ENCODE data around the gene C11orf21. TPM values are rescaled to one million over a fixed set of nuclear protein-coding genes. Genes with fewer than 3 reads are reported as not detected.

Gene C11orf21
- total RNA-seq, 2 experiments from 2014 or later, result 3.5 to 4.2 TPM

DNA sequence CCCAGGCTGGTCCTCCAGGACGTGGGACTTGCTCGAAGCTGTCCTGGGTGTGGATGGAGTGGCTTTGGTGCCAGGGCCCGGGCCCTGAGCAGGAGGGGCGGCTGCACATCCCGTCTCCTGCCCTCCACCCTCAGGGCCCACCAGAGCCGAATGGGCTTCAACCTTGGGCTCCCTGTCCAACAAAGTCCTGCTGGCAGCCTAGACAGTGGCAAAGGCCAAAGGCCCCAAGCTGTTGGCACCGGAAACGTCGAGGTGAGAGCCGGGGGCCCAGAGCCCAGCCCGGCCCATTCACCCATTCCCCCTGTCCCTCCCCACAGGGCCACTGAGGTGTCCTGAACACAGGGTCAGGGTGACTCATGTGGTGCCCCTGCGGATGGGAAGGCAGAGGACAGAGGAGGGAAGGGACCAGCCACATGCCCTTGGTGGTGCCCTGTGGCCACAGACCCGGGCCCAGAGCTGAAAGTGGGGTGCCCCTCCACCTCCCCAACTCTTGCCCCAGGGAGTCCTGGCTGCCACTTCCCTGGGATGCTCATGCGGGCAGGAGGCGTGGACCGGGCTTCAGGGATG lies 9.2 kb upstream of the C11orf21 start:
- ChIA-PET POLR2A (no interaction called here), CTCF (interaction anchor here (1.1 to 3.2 kb wide), 3 partner anchors 9 to 133 kb away, joined by 3 to 17 read pairs (median 6); partner anchors contain the start of genes C11orf21 and TSPAN32)

DNA sequence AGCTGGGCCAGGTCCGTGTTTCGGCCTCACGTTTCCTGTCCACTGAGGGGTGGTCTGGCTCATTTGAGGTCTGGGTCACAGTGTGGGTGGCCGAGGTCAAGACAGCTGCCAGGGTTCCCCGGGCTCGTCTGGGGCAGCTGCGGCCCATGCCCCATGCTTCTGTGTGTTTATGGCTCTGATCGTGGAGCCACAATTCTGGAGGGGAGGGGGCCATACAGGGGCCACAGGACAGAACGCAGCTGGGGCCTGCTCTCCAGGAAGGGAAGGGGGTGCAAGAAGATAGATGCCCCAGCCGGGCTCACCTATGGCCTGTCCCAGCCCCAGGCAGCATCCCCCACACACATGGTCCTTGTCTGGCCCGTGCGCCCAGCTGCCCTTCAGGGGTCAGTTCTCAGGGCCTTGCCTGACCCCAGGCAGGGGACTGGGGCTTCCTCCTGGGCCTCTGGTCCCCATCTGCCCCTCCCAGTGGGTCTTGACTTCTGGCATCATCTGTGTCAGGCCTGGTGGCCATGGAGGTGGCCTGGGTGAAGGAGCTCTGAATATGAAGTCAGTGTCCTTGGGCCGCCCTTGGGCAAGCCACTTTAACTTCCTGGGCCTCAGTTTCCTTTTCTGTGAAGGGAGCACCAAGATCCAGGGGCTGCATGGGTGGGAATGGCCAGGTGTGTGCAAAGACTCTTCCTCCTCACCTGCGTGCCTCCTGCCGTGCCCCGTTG lies 8.5 kb upstream of the C11orf21 start:
- ChIA-PET CTCF (interaction anchor here (1.1 to 3.2 kb wide), 4 partner anchors 8 to 132 kb away, joined by 3 to 17 read pairs (median 4); partner anchors contain the start of genes C11orf21 and TSPAN32), POLR2A (interaction anchor here (1.4 kb wide), 1 partner anchor 67 kb away, joined by 4 read pairs; the partner anchor contains the start of gene CD81)

DNA sequence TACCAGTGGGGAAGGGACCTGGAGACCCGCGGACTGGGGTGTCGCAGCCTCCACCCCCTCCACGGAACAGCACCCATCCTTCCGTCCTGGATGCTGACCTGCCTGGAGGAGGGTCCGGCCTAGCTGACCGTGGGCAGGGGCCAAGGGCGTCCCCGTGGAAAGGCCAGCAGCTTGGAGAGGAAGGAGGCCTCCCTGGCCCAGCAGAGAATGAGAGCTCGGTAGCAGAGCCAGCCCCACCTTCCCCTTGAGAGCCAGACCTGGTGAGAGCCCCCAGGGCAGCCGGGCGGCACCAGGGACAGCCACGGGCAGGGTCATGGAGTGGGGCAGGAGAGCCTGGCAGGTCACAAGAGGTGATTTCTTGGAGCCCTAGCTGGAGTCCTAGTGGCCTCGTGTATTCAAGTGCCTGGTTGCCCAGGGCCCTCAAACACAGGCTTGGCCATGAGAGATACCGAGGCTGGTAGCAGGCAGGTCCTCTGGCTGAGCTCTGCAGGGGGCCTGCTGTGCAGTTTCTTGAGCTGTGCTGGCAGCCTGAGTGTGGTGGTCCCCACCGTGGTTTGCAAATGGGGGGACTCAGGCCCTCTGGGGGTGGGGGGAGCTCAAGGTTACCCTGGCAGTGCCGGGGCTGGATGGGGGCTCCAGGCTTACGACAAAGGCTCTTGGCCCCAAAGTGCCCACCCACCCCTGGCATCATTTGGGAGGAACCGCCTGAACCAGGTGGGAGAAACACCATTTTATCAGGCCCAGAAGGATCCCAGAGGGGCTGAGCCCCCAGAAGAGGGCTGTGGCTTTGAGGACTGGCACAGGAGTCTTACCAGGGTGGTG lies 7.7 kb upstream of the C11orf21 start:
- ChIA-PET CTCF (interaction anchor here (1.1 to 3.2 kb wide), 3 partner anchors 10 to 132 kb away, joined by 3 to 17 read pairs (median 3); no protein-coding TSS in a partner anchor), POLR2A (interaction anchor here (1.4 kb wide), 1 partner anchor 68 kb away, joined by 4 read pairs; the partner anchor contains the start of gene CD81)

DNA sequence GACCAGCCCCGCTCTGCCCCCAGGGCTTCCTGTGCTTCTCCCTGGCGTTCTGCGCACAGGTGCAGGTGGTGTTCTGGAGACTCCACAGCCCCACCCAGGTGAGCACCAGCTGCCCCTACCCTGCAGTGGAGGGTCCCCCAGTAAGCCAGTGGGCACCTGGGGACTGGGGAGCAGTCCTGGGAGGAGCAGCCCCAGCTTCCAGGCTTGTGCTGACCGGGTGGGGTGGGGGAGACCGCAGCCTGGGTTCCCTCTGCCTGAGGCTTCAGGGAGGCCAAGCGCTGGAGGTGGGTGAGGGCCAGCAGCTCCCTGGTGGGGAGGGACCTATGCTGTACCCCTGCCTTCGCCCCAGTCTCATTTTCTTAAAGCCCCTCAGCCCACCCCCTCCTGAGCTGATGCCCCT lies 7.0 kb upstream of the C11orf21 start:
- CTCF ChIA-PET, result interaction anchor here (3.2 kb wide), 1 partner anchor 111 kb away, joined by 17 read pairs; no protein-coding TSS in a partner anchor

DNA sequence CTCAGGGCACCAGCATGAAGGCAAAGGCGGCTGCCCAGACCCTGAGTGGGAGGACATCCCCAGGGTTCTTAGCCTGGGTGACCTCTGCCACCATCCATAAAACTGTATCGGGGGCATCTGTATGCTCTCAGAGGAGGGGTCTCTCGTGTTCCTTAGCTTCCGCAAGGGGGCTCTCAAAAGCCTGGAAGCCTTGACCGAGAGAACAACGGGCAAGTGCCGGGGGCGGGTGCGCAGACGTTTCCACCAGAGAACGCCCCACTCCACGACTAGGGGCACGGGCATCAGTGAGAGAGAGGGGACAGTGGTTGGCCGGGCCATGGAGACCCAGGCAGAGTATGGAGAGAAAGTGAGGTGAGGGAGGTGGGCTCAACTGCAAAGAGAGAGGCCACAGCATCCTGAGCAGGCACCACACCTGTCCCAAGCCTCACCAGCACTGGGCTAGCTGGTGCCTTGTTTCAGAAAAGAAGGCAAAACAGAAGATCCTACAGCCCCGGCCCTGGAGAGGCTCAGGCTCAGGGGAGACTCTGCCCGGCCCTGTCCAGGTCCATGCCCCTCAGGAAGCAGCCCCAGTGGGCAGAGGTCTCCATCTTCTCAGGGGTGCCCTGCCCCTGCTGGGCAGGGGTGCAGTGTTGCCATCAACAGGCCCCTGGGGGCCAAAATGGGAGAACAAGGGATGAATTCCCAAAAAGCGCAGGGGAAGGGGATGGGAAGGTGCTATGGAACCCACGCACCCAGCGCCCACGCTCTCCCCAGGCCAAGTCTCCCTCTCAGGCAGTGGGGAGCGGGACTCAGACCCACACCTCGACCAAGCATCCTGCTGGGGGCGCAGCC lies 6.0 kb upstream of the C11orf21 start:
- CTCF ChIA-PET, result interaction anchor here (1.5 kb wide), 1 partner anchor 9 kb away, joined by 4 read pairs; no protein-coding TSS in a partner anchor
- POLR2A ChIA-PET, result no interaction called here

More for the DNA sequence above, 7.0 kb upstream of the C11orf21 start:
- POLR2A ChIA-PET, result no interaction called here

DNA sequence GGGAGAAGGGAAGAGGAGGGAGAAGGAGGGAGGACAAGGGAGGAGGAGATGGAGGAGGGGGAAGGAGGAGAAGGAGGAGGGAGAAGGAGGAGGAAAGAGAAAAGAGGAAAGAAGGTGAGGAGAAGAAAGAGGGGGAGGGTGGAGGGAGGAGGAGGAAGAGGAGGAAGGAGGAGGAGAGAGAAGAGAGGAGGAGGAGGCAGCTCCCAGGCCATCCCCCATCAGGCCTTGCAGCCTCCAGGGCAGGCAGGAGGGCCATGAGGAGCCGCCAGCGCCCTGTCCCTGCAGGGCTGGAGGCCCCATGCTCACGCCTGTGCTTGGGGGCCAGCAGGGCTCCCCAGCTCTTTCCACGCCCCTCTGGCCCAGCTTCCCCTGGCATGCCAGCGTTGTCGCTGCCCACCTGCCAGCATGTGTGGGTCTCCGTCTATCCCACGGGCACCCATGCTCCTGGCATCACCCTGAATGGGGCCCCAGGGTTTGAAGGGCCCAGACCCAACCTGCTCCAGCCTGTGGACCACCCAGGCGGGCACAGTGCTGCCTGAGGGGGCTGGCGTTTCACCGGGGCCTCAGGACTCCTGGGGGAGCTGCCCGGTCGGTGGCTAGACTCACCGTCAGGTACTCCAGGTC lies 5.3 kb upstream of the C11orf21 start:
- POLR2A ChIA-PET, result interaction anchor here (0.7 kb wide), 1 partner anchor 71 kb away, joined by 4 read pairs; no protein-coding TSS in a partner anchor
- CTCF ChIA-PET, result interaction anchor here (0.7 to 6.2 kb wide), 9 partner anchors 10 to 155 kb away, joined by 3 to 170 read pairs (median 9); partner anchors contain the start of genes CD81 and TSSC4

DNA sequence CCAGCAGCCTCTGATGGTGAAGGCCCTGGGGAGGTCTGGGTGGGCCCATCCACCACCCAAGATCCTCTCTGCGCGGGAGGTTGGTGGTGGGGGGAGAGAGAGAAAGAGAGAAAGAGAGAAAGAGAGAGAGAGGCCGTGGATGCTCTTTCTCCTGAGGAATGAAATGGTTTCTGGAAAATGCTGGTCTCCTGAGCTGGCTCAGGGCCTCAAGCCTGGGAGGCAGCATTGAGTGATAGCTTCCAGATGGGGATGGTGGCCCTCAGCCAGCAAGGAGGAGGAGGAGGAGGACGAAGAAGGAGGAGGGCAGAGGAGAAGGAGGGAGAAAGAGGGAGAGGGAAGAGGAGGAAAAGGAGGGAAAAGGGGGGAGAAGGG lies 4.7 kb upstream of the C11orf21 start:
- POLR2A ChIA-PET, result interaction anchor here (0.7 to 2.7 kb wide), 3 partner anchors 71 to 637 kb away, joined by 4 to 9 read pairs (median 4); no protein-coding TSS in a partner anchor
- CTCF ChIA-PET, result interaction anchor here (0.6 to 6.2 kb wide), 13 partner anchors 11 to 616 kb away, joined by 3 to 170 read pairs (median 5); partner anchors contain the start of genes CD81 and TSSC4

DNA sequence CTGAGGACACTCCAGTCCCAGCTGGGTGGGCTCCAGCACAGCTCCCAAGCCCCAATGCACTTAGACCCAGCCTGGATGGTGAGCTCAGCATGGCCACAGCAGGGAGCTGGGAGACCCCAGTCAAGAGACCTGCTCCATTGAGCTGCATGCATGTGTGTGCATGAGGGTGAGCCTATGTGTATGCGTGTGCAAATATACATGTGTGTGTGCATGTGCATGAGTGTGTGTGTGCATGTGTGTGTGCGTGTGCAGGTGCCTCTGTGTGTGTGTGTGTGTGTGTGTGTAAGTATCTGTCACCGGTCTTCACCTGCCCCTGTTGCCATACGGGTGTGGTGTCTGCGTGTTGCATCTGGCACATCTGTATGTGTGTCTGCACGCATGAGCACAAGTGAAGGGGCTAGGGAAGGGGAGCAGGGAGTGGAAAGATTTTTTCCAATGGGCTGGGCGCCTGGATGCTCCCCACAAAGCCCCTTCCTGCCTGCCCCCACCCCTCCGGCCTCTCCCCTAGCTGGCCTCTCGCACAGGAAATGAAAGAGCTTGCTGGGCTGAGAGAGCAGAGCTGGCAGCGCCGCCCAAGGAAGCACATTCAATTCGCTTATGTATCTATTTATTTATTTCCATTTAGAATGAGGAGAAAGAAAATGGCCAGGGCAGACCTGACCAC lies 4.2 kb upstream of the C11orf21 start:
- POLR2A ChIA-PET, result interaction anchor here (0.7 to 3.4 kb wide), 4 partner anchors 38 to 638 kb away, joined by 3 to 14 read pairs (median 6); partner anchors contain the start of gene CD81
- CTCF ChIA-PET, result interaction anchor here (0.6 to 8.6 kb wide), 23 partner anchors 11 to 615 kb away, joined by 3 to 170 read pairs (median 5); partner anchors contain the start of genes ASCL2, CD81 and TSSC4

DNA sequence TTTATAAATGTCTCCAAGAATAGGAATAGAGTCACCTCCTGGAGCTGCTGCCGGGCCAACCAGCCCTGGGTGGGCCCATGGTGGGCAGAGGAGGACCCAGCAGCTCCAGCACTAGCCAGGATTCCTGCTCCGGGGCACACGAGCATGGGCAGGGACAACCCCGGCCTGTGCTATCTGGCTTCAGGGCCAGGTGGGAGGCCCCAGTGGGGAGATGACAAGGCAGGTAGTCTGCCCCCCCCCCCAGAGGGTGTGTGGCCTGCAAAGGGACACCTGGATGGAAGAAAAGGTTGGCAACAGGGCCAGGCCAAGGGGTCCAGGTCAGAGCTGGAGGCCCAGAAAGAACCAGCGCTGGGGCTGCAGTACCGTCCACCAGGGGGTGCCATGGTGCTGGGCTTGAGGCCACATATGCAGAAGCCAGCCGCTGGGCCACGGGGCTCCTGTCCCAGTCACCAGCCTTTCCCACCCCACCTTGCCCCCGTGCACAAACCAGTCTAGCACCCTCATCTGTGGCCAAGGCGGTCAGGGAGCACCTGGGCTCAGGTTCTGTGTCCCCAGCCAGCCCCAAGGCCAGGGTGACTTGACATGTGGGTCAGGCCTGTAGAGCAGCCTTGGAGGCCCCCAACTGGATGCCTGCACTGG lies 3.5 kb upstream of the C11orf21 start:
- CTCF ChIA-PET, result interaction anchor here (0.6 to 8.6 kb wide), 25 partner anchors 10 to 582 kb away, joined by 3 to 170 read pairs (median 5); partner anchors contain the start of genes ASCL2, CD81 and TSSC4
- POLR2A ChIA-PET, result interaction anchor here (0.7 to 3.4 kb wide), 4 partner anchors 38 to 116 kb away, joined by 3 to 14 read pairs (median 6); partner anchors contain the start of gene CD81

DNA sequence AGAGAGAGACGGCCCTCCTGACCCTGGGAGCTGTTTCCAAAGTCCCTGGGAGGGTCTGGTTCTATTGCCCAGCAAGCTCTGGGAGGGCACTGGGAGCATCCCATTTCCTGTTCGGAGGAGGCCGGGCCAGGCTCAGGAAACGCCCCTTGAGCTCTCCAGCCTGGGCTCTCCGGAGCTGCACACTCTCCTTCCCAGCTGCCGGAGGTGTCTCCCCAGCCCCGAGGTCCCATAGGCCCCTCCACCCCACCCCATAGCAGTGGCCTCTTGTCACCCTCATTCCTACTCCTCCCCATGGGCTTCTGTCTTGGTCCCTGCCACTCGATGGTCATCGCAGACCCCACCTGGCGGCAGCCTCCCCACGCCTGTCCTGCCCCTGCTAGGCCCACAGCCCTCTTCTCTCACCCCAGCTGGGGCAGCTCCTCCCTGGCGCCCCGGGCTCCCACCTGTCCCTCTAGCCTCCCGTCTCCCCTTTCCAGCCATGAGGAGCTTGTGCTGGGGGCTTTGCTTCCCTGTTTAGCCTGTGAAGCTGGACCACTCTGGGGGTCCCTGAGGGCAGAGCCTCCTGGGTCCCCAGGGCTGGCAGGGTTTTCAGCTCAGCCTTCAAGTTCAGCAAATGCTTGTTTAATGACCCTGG lies 2.9 kb upstream of the C11orf21 start:
- ChIA-PET CTCF (interaction anchor here (0.6 to 8.6 kb wide), 25 partner anchors 9 to 583 kb away, joined by 3 to 170 read pairs (median 4); partner anchors contain the start of genes ASCL2, CD81 and TSSC4), POLR2A (interaction anchor here (1.0 to 3.4 kb wide), 3 partner anchors 73 to 117 kb away, joined by 3 to 14 read pairs (median 9); partner anchors contain the start of gene CD81)

DNA sequence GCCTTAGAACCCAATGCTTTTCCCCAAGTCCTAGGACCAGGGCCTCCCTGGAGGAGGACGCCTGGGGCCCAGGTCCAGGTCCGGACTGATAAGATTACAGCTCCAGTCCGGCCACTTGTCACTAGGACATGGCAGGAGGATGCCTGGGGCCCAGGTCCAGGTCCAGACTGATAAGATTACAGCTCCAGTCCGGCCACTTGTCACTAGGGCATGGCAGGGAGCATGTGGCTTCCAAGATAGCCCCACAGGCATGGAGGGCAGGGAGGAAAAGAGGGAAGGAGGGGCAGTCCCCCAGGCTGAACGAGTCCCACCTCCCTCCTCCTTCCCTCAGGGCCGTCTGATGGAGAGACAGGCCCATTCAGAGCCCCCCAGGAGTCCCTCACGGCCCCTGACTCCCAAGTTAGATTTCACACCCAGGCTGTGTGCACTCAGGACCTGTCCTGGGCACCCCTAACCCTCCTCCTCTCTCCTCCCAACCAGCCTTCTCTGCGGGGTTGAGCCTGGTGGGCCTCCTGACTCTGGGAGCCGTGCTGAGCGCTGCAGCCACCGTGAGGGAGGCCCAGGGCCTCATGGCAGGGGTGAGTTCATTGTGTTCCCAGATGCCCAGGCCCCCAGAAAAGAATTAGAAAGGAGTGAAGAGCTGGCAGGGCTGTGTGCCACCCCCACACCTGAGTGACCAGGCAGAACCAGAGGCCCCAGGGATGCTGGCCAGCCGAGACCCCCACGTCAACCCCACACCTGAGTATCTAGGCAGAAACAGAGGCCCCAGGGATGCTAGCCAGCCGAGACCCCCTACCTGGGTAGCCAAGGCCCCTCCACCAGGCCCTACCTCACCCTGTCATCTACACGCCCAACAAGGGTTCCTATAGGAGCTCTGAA lies 2.1 kb upstream of the C11orf21 start:
- POLR2A ChIA-PET, result interaction anchor here (2.7 to 3.4 kb wide), 2 partner anchors 74 to 117 kb away, joined by 9 to 14 read pairs; partner anchors contain the start of gene CD81
- CTCF ChIA-PET, result interaction anchor here (0.9 to 8.6 kb wide), 15 partner anchors 9 to 228 kb away, joined by 3 to 170 read pairs (median 6); partner anchors contain the start of gene TSSC4

DNA sequence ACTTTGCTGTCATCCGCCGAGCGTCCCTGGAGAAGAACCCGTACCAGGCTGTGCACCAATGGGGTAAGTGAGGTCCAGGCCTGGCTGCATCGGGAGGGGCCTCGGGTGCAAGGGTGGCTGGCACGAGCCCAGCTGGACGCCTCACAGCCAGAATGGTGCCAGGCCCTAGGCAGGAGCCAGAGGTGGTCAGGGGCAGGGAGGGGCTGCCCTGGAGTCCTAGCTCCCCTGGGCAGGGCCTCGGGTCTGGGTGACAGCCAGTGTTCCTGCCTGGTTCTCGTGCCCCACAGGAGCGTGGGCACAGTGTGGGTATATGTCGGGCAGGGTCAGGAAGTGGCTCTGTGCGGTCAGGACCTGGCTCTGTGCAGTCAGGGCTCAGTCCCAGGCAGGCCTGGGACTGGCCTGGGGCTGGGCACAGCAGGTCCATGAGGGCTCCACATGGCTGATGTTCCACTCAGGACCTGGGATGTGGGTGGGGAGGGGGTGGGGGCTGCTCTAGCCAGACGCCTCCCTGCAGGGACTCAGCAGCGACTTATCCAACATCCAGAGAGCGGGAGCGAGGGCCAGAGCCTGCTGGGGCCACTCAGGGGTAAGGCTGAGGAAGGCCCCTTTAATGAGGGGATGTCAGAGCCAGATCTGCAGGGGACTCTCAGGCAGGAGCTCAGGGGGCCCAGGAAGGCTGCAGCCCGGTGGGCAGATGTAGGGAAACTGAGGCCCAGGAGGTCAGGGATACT lies 1.3 kb upstream of the C11orf21 start:
- CTCF ChIA-PET, result interaction anchor here (1.4 to 8.6 kb wide), 7 partner anchors 8 to 589 kb away, joined by 3 to 170 read pairs (median 7); partner anchors contain the start of gene TSSC4
- POLR2A ChIA-PET, result interaction anchor here (3.4 kb wide), 1 partner anchor 75 kb away, joined by 14 read pairs; the partner anchor contains the start of gene CD81

DNA sequence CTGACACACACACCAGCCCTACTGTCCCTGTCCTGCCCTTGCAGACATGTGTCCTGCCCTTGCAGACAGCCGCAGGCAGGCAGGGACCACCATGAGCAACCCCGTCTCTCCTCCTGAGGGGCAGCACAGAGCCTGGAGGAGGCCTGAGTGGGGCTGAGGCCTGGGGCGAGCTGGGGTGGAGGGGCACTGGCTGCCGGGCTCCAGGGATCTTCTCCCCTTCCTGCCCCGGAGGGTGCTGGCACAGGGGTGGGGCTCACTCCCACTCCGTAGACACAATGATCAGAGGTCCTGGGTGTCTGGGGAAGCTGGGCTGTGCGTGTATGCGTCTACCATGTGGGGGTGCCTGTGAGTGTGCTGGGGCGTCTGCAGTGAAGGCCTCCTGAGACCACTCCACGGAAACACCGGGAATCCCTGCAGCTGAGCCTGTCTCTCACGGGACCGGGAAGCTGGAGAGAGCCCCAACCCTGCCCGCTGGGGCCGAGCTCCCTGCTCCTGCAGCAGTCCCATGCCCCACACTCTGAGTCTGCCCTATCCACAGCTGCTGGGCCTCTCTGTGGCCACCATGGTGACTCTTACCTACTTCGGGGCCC lies 683 bp upstream of the C11orf21 start:
- ChIA-PET POLR2A (no interaction called here), CTCF (interaction anchor here (1.4 to 8.6 kb wide), 8 partner anchors 9 to 590 kb away, joined by 3 to 170 read pairs (median 6); partner anchors contain the start of gene TSSC4)

All from activated CD8-positive, alpha-beta memory T cell treated with anti-CD3 and anti-CD28 coated beads for 36 hours (primary cell).